Measurements from ENCODE around the gene IGFBPL1.

Gene IGFBPL1

GRCh38 chr9:38414040-38414723, 10.1 kb downstream of the IGFBPL1 start:
- Histone ChIP-seq H3K9me3 (replicated peaks; ENCODE audit: insufficient read depth, low read length) (no peaks in the 10 kb centered on the region), H3K36me3 (replicated peaks; ENCODE audit: insufficient read depth, low read length) (no peaks in the 10 kb centered on the region), H3K27ac (ENCODE audit: low read length) (no peak overlapping the region), H3K4me2 (ENCODE audit: low read depth, low read length) (no peak overlapping the region), H3K79me2 (ENCODE audit: low read length) (no peaks in the 10 kb centered on the region), H4K20me1 (ENCODE audit: insufficient read depth, low read length) (no peaks in the 10 kb centered on the region), H3K9ac (ENCODE audit: low read length) (no peak overlapping the region), H2AFZ (ENCODE audit: low read length) (no peak overlapping the region), H3K9me2 (replicated peaks; ENCODE audit: insufficient read depth, low read length) (no peaks in the 10 kb centered on the region), H3K27me3 (replicated peaks; ENCODE audit: insufficient read depth, low read length) (no peaks in the 10 kb centered on the region), H3K4me3 (ENCODE audit: low read length) (no peak overlapping the region), H3F3A (ENCODE audit: insufficient read depth, low read length) (no peaks in the 10 kb centered on the region), H3K4me1 (ENCODE audit: low read length) (no peaks in the 10 kb centered on the region)
- DNase-seq = no peak
- TF ChIP-seq CTCF (IDR thresholded peaks at IDR 0.05; ENCODE audit: low read length) (no peak), EZH2 (optimal IDR thresholded peaks at IDR 0.05; ENCODE audit: low read depth, low read length) (no peak), EZH2phosphoT487 (IDR thresholded peaks at IDR 0.05; ENCODE audit: low read length) (no peak)

- H3F3A ChIP-seq (ENCODE audit: insufficient read depth, low read length) = no peaks in the 10 kb centered on the region
- H3K4me2 ChIP-seq (ENCODE audit: low read depth, low read length) = no peak overlapping the region
- H4K20me1 ChIP-seq (ENCODE audit: insufficient read depth, low read length) = no peaks in the 10 kb centered on the region
- no peak overlapping the region for H3K27ac ChIP-seq (ENCODE audit: low read length)
- no peak for DNase-seq
- H3K9ac ChIP-seq (ENCODE audit: low read length) = no peak overlapping the region
- H3K4me3 ChIP-seq (ENCODE audit: low read length) = no peak overlapping the region
- no peaks in the 10 kb centered on the region for H3K36me3 ChIP-seq (replicated peaks; ENCODE audit: insufficient read depth, low read length)
- no peaks in the 10 kb centered on the region for H3K9me3 ChIP-seq (replicated peaks; ENCODE audit: insufficient read depth, low read length)
- H3K79me2 ChIP-seq (ENCODE audit: low read length) = no peaks in the 10 kb centered on the region
- no peaks in the 10 kb centered on the region for H3K27me3 ChIP-seq (replicated peaks; ENCODE audit: insufficient read depth, low read length)
- no peaks in the 10 kb centered on the region for H3K9me2 ChIP-seq (replicated peaks; ENCODE audit: insufficient read depth, low read length)
- no peaks in the 10 kb centered on the region for H3K4me1 ChIP-seq (ENCODE audit: low read length)
- no peak overlapping the region for H2AFZ ChIP-seq (ENCODE audit: low read length)
- TF ChIP-seq EZH2phosphoT487 (IDR thresholded peaks at IDR 0.05; ENCODE audit: low read length) = no peak
- no peak for TF ChIP-seq CTCF (IDR thresholded peaks at IDR 0.05; ENCODE audit: low read length)
- no peak for TF ChIP-seq EZH2 (optimal IDR thresholded peaks at IDR 0.05; ENCODE audit: low read depth, low read length)
These were observed 11.0 kb downstream of the IGFBPL1 start for GRCh38 chr9:38413283-38413682.

GRCh38 chr9:38412751-38413150, 11.5 kb downstream of the IGFBPL1 start:
- H3K4me1 ChIP-seq (ENCODE audit: low read length) = no peaks in the 10 kb centered on the region
- H2AFZ ChIP-seq (ENCODE audit: low read length) = no peak overlapping the region
- no peak overlapping the region for H3K4me2 ChIP-seq (ENCODE audit: low read depth, low read length)
- H3K9me2 ChIP-seq (replicated peaks; ENCODE audit: insufficient read depth, low read length) = no peaks in the 10 kb centered on the region
- no peak overlapping the region for H3K4me3 ChIP-seq (ENCODE audit: low read length)
- TF ChIP-seq EZH2 (optimal IDR thresholded peaks at IDR 0.05; ENCODE audit: low read depth, low read length) (no peak), EZH2phosphoT487 (IDR thresholded peaks at IDR 0.05; ENCODE audit: low read length) (no peak), CTCF (IDR thresholded peaks at IDR 0.05; ENCODE audit: low read length) (no peak)
- H3K9ac ChIP-seq (ENCODE audit: low read length) = no peak overlapping the region
- no peaks in the 10 kb centered on the region for H3K36me3 ChIP-seq (replicated peaks; ENCODE audit: insufficient read depth, low read length)
- H3K27ac ChIP-seq (ENCODE audit: low read length) = no peak overlapping the region
- no peaks in the 10 kb centered on the region for H4K20me1 ChIP-seq (ENCODE audit: insufficient read depth, low read length)
- no peaks in the 10 kb centered on the region for H3K79me2 ChIP-seq (ENCODE audit: low read length)
- no peaks in the 10 kb centered on the region for H3F3A ChIP-seq (ENCODE audit: insufficient read depth, low read length)
- DNase-seq = no peak
- no peaks in the 10 kb centered on the region for H3K9me3 ChIP-seq (replicated peaks; ENCODE audit: insufficient read depth, low read length)
- H3K27me3 ChIP-seq (replicated peaks; ENCODE audit: insufficient read depth, low read length) = no peaks in the 10 kb centered on the region

Measured in MM.1S (cell line).